Measurements from ENCODE around the gene ARHGAP28. TPM values are rescaled to one million over a fixed set of nuclear protein-coding genes. Genes with fewer than 3 reads are reported as not detected.

ARHGAP28 gene
- total and polyA plus RNA-seq, 2 of the 13 experiments (the other 11 are each of a cell fraction or from before 2014, with no cell fraction given) = not detected

DNA sequence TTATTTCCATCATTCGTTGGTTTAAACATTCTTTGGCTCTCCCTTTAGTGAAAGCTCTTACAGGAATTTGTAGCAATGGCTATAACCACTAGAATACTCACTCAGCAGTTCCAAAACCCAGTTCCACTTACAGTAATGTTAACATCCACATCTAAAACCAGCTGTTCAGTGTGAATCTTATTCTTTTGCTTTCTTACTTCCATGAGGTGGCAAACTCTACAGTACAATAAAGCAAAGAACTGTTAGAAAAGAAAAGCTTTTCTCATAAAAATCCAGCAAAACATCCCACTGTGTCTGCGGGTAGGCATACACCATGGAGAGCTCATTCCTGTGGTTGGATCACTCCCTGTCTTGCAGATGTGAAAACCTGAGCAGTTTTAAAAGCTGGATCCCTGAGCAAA, 147.1 kb downstream of the ARHGAP28 start:
- Histone ChIP-seq H3K79me2 (ENCODE audit: insufficient read depth, low read length) (no peaks in the 10 kb centered on the region), H2AFZ (ENCODE audit: low read length) (no peak overlapping the region), H4K20me1 (ENCODE audit: insufficient read depth, low read length) (no peaks in the 10 kb centered on the region), H3K27ac (ENCODE audit: extremely low read length, insufficient read depth, low read length) (no peak overlapping the region), H3K4me3 (replicated peaks in 1 of 3; ENCODE audit: insufficient read depth in 1 of 3, low read depth in 2 of 3, low read length in 3 of 3) (no peak overlapping the region), H3K4me2 (ENCODE audit: low read depth, low read length) (no peak overlapping the region), H3K36me3 (replicated peaks in 1 of 2; ENCODE audit: control insufficient read depth in 1 of 2, insufficient read depth in 2 of 2, low read length in 2 of 2) (no peaks in the 10 kb centered on the region), H3K27me3 (ENCODE audit: control insufficient read depth in 1 of 2, insufficient read depth in 2 of 2, low read length in 2 of 2) (peaks cover 4 to 32% of the 10 kb centered on the region in 2 experiments; a peak in 4 of 5 replicates), H3K4me1 (ENCODE audit: insufficient read depth, low read length) (no peaks in the 10 kb centered on the region), H3K9ac (ENCODE audit: insufficient read depth, low read depth, low read length) (no peak overlapping the region), H3K9me3 (ENCODE audit: low read length) (no peaks in the 10 kb centered on the region)
- WGBS (ENCODE audit: low lambda C conversion rate) = 3% methylated on average over 2 of the region's 2 CpGs
- intact Hi-C loops (cut with micrococcal nuclease; ENCODE audit: unreplicated experiment) (no loop called here), in situ Hi-C loops (cut with HindIII; ENCODE audit: extremely low pct_ligation_motif_present, low pct_unique_long_range_greater_than_20kb) (loop anchor here (25.0 kb wide), 2 partner anchors 989 to 1264 kb away; partner anchors contain the start of gene TMEM200C)
- no peak for DNase-seq (ENCODE audit: low spot score)
- TF ChIP-seq ZNF343 (CRISPR knock-in tag; IDR thresholded peaks at IDR 0.05) (no peak), ZNF160 (CRISPR knock-in tag; IDR thresholded peaks at IDR 0.05) (no peak), ZNF33A (CRISPR knock-in tag; IDR thresholded peaks at IDR 0.05; ENCODE audit: borderline replicate concordance) (no peak)
- BruUV-seq (replicated peaks) = no TSS peak
- POLR2A ChIA-PET = no interaction called here
- no peak for FAIRE-seq
- ATAC-seq = no peak
- CTCF ChIA-PET (ENCODE audit: low intra/inter-chr PET ratio, low total read pairs) = no interaction called here

DNA sequence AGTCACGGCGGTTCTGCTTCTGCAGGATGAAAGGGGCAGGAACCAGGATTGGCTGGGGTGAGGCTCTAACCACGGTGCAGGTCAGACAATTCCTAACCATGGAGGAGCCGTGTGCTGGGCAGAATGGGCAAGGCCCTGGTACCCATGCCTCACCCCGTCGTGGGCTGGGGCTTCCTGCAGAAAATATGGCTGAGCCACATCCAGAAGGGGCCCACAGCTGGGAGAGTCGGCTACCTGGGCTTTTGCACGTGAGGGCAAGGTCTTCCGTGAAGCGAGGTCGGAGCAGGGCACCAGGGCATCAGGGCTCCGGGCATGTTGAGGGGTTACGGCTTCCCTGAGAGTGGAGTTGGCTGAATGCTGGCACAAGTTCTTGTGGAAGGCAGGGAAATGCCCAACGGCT, 147.8 kb downstream of the ARHGAP28 start:
- FAIRE-seq (no peak), DNase-seq (ENCODE audit: low spot score) (no peak), ATAC-seq (no peak)
- in situ Hi-C loops (cut with HindIII; ENCODE audit: extremely low pct_ligation_motif_present, low pct_unique_long_range_greater_than_20kb) = loop anchor here (25.0 kb wide), 2 partner anchors 990 to 1265 kb away; partner anchors contain the start of gene TMEM200C
- no peaks in the 10 kb centered on the region for H3K79me2 ChIP-seq (ENCODE audit: insufficient read depth, low read length)
- no peaks in the 10 kb centered on the region for H4K20me1 ChIP-seq (ENCODE audit: insufficient read depth, low read length)
- H3K4me3 ChIP-seq (replicated peaks in 1 of 3; ENCODE audit: insufficient read depth in 1 of 3, low read depth in 2 of 3, low read length in 3 of 3) = no peak overlapping the region
- no TSS peak for BruUV-seq (replicated peaks)
- H2AFZ ChIP-seq (ENCODE audit: low read length) = no peak overlapping the region
- WGBS (ENCODE audit: low lambda C conversion rate) = 16% methylated on average over 10 of the region's 14 CpGs
- no peak overlapping the region for H3K4me2 ChIP-seq (ENCODE audit: low read depth, low read length)
- ChIA-PET CTCF (ENCODE audit: low intra/inter-chr PET ratio, low total read pairs) (no interaction called here), POLR2A (no interaction called here)
- peaks cover 4 to 36% of the 10 kb centered on the region in 2 experiments; a peak in 4 of 5 replicates for H3K27me3 ChIP-seq (ENCODE audit: control insufficient read depth in 1 of 2, insufficient read depth in 2 of 2, low read length in 2 of 2)
- intact Hi-C loops (cut with micrococcal nuclease; ENCODE audit: unreplicated experiment) = no loop called here
- H3K9ac ChIP-seq (ENCODE audit: insufficient read depth, low read depth, low read length) = no peak overlapping the region
- no peaks in the 10 kb centered on the region for H3K9me3 ChIP-seq (ENCODE audit: low read length)
- TF ChIP-seq ZFP1 (CRISPR knock-in tag; IDR thresholded peaks at IDR 0.05) (no peak), SOX13 (IDR thresholded peaks at IDR 0.05) (no peak), SOX13 (CRISPR knock-in tag; conservative IDR thresholded peaks at IDR 0.05 in 1 of 2, IDR thresholded peaks at IDR 0.05 in 1 of 2) (no peak), ZNF841 (CRISPR knock-in tag; IDR thresholded peaks at IDR 0.05; ENCODE audit: borderline replicate concordance) (no peak), KLF6 (CRISPR knock-in tag; IDR thresholded peaks at IDR 0.05) (no peak), MLLT10 (CRISPR knock-in tag; IDR thresholded peaks at IDR 0.05) (no peak), KDM5B (CRISPR knock-in tag; IDR thresholded peaks at IDR 0.05; ENCODE audit: borderline replicate concordance) (no peak)
- TF ChIP-seq, protein P1, sequence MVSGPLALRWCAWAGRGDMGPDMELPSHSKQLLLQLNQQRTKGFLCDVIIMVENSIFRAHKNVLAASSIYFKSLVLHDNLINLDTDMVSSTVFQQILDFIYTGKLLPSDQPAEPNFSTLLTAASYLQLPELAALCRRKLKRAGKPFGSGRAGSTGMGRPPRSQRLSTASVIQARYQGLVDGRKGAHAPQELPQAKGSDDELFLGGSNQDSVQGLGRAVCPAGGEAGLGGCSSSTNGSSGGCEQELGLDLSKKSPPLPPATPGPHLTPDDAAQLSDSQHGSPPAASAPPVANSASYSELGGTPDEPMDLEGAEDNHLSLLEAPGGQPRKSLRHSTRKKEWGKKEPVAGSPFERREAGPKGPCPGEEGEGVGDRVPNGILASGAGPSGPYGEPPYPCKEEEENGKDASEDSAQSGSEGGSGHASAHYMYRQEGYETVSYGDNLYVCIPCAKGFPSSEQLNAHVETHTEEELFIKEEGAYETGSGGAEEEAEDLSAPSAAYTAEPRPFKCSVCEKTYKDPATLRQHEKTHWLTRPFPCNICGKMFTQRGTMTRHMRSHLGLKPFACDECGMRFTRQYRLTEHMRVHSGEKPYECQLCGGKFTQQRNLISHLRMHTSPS (CRISPR knock-in tag; IDR thresholded peaks at IDR 0.05; ENCODE audit: low read depth) = no peak
- TF ChIP-seq, protein P2, sequence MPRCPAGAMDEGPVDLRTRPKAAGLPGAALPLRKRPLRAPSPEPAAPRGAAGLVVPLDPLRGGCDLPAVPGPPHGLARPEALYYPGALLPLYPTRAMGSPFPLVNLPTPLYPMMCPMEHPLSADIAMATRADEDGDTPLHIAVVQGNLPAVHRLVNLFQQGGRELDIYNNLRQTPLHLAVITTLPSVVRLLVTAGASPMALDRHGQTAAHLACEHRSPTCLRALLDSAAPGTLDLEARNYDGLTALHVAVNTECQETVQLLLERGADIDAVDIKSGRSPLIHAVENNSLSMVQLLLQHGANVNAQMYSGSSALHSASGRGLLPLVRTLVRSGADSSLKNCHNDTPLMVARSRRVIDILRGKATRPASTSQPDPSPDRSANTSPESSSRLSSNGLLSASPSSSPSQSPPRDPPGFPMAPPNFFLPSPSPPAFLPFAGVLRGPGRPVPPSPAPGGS (CRISPR knock-in tag; IDR thresholded peaks at IDR 0.05) = no peak
- H3K27ac ChIP-seq (ENCODE audit: extremely low read length, insufficient read depth, low read length) = no peak overlapping the region
- H3K4me1 ChIP-seq (ENCODE audit: insufficient read depth, low read length) = no peaks in the 10 kb centered on the region
- no peaks in the 10 kb centered on the region for H3K36me3 ChIP-seq (replicated peaks in 1 of 2; ENCODE audit: control insufficient read depth in 1 of 2, insufficient read depth in 2 of 2, low read length in 2 of 2)

All from HepG2 (cell line).